Measurements from ENCODE around the gene RNF40.

Gene RNF40

GRCh38 chr16:30764086-30764485, 2.0 kb downstream of the RNF40 start:
- Histone ChIP-seq H3K4me1 (ENCODE audit: insufficient read depth, low read length) (peaks cover 8% of the 10 kb centered on the region; the same call in 1 of the 2 replicates), H3K9ac (ENCODE audit: low read depth, low read length) (no peak overlapping the region), H3K9me3 (ENCODE audit: control insufficient read depth, insufficient read depth, low read length) (no peaks in the 10 kb centered on the region), H3K36me3 (ENCODE audit: insufficient read depth, low read length) (peaks cover 30% of the 10 kb centered on the region)

- H3K9ac ChIP-seq (ENCODE audit: low read depth, low read length): no peak overlapping the region
- peaks cover 37% of the 10 kb centered on the region for H3K36me3 ChIP-seq (ENCODE audit: insufficient read depth, low read length)
- no peaks in the 10 kb centered on the region for H3K9me3 ChIP-seq (ENCODE audit: control insufficient read depth, insufficient read depth, low read length)
- H3K4me1 ChIP-seq (ENCODE audit: insufficient read depth, low read length): peaks cover 8% of the 10 kb centered on the region; the same call in 1 of the 2 replicates
These were observed 2.8 kb downstream of the RNF40 start for GRCh38 chr16:30764816-30765465.

GRCh38 chr16:30766206-30766932, 4.2 kb downstream of the RNF40 start:
- no peaks in the 10 kb centered on the region for H3K9me3 ChIP-seq (ENCODE audit: control insufficient read depth, insufficient read depth, low read length)
- H3K36me3 ChIP-seq (ENCODE audit: insufficient read depth, low read length): peaks cover 37% of the 10 kb centered on the region
- no peak overlapping the region for H3K9ac ChIP-seq (ENCODE audit: low read depth, low read length)
- H3K4me1 ChIP-seq (ENCODE audit: insufficient read depth, low read length): peaks cover 8% of the 10 kb centered on the region; the same call in 1 of the 2 replicates

- H3K9me3 ChIP-seq (ENCODE audit: control insufficient read depth, insufficient read depth, low read length): no peaks in the 10 kb centered on the region
- peaks cover 37% of the 10 kb centered on the region for H3K36me3 ChIP-seq (ENCODE audit: insufficient read depth, low read length)
- no peak overlapping the region for H3K9ac ChIP-seq (ENCODE audit: low read depth, low read length)
- peaks cover 8% of the 10 kb centered on the region; the same call in 1 of the 2 replicates for H3K4me1 ChIP-seq (ENCODE audit: insufficient read depth, low read length)
These were observed 4.8 kb downstream of the RNF40 start for GRCh38 chr16:30766933-30767284.

GRCh38 chr16:30767767-30768465, 5.8 kb downstream of the RNF40 start:
- Histone ChIP-seq H3K9ac (ENCODE audit: low read depth, low read length) (no peak overlapping the region), H3K36me3 (ENCODE audit: insufficient read depth, low read length) (peaks cover 41% of the 10 kb centered on the region), H3K4me1 (ENCODE audit: insufficient read depth, low read length) (peaks cover 5% of the 10 kb centered on the region; the same call in 1 of the 2 replicates), H3K9me3 (ENCODE audit: control insufficient read depth, insufficient read depth, low read length) (no peaks in the 10 kb centered on the region)

- Histone ChIP-seq H3K9ac (ENCODE audit: low read depth, low read length) (no peak overlapping the region), H3K36me3 (ENCODE audit: insufficient read depth, low read length) (peaks cover 38% of the 10 kb centered on the region)
These were observed 6.6 kb downstream of the RNF40 start for GRCh38 chr16:30768583-30769181.

GRCh38 chr16:30769379-30770089, 7.4 kb downstream of the RNF40 start:
- Histone ChIP-seq H3K4me1 (ENCODE audit: insufficient read depth, low read length) (no peaks in the 10 kb centered on the region), H3K9me3 (ENCODE audit: control insufficient read depth, insufficient read depth, low read length) (no peaks in the 10 kb centered on the region), H3K9ac (ENCODE audit: low read depth, low read length) (no peak overlapping the region), H3K36me3 (ENCODE audit: insufficient read depth, low read length) (peaks cover 31% of the 10 kb centered on the region)

More at GRCh38 chr16:30768583-30769181, 6.6 kb downstream of the RNF40 start:
- no peaks in the 10 kb centered on the region for H3K4me1 ChIP-seq (ENCODE audit: insufficient read depth, low read length)
- H3K9me3 ChIP-seq (ENCODE audit: control insufficient read depth, insufficient read depth, low read length): no peaks in the 10 kb centered on the region

GRCh38 chr16:30771726-30772125, 9.6 kb downstream of the RNF40 start:
- H3K36me3 ChIP-seq (ENCODE audit: insufficient read depth, low read length): peaks cover 20% of the 10 kb centered on the region
- no peak overlapping the region for H3K9ac ChIP-seq (ENCODE audit: low read depth, low read length)
- H3K9me3 ChIP-seq (ENCODE audit: control insufficient read depth, insufficient read depth, low read length): no peaks in the 10 kb centered on the region
- no peaks in the 10 kb centered on the region; the same call in 1 of the 2 replicates for H3K4me1 ChIP-seq (ENCODE audit: insufficient read depth, low read length)

GRCh38 chr16:30773826-30774225, 11.7 kb downstream of the RNF40 start:
- Histone ChIP-seq H3K9me3 (ENCODE audit: control insufficient read depth, insufficient read depth, low read length) (no peaks in the 10 kb centered on the region), H3K4me1 (ENCODE audit: insufficient read depth, low read length) (peaks cover 4% of the 10 kb centered on the region; the same call in 1 of the 2 replicates), H3K36me3 (ENCODE audit: insufficient read depth, low read length) (peaks cover 11% of the 10 kb centered on the region), H3K9ac (ENCODE audit: low read depth, low read length) (no peak overlapping the region)

GRCh38 chr16:30774367-30775130, 12.4 kb downstream of the RNF40 start:
- Histone ChIP-seq H3K4me1 (ENCODE audit: insufficient read depth, low read length) (peaks cover 4% of the 10 kb centered on the region; the same call in 1 of the 2 replicates), H3K36me3 (ENCODE audit: insufficient read depth, low read length) (peaks cover 6% of the 10 kb centered on the region), H3K9me3 (ENCODE audit: control insufficient read depth, insufficient read depth, low read length) (no peaks in the 10 kb centered on the region), H3K9ac (ENCODE audit: low read depth, low read length) (peak overlapping the region; percentile 98; the same call in 1 of the 2 replicates)

- Histone ChIP-seq H3K4me1 (ENCODE audit: insufficient read depth, low read length) (peaks cover 4% of the 10 kb centered on the region; the same call in 1 of the 2 replicates), H3K9ac (ENCODE audit: low read depth, low read length) (peak overlapping the region; percentile 98; the same call in 1 of the 2 replicates), H3K36me3 (ENCODE audit: insufficient read depth, low read length) (peaks cover 5% of the 10 kb centered on the region; the same call in 1 of the 2 replicates), H3K9me3 (ENCODE audit: control insufficient read depth, insufficient read depth, low read length) (no peaks in the 10 kb centered on the region)
These were observed 12.9 kb downstream of the RNF40 start for GRCh38 chr16:30775131-30775391.

GRCh38 chr16:30775392-30776188, 13.5 kb downstream of the RNF40 start:
- peaks cover 5% of the 10 kb centered on the region; the same call in 1 of the 2 replicates for H3K36me3 ChIP-seq (ENCODE audit: insufficient read depth, low read length)
- peak overlapping the region; percentile 98 for H3K9ac ChIP-seq (ENCODE audit: low read depth, low read length)
- no peaks in the 10 kb centered on the region for H3K9me3 ChIP-seq (ENCODE audit: control insufficient read depth, insufficient read depth, low read length)
- peaks cover 4% of the 10 kb centered on the region; the same call in 1 of the 2 replicates for H3K4me1 ChIP-seq (ENCODE audit: insufficient read depth, low read length)
